Liver (tissue), 9 donors: ENCODE results near the gene CYP3A4. TPM values are rescaled to one million over a fixed set of nuclear protein-coding genes. Genes with fewer than 3 reads are reported as not detected.
A peak's percentile ranks its signal among the peaks of the same experiment; 100 is the strongest.
"Not testable (repeated sequence)": the region's sequence is repeated elsewhere in the genome, so short reads cannot be mapped to it uniquely, and the experiment has no call there.

ENCODE experiments used
- DNase-seq: peaks from one replicate; pipeline ENCODE4 v3.0.0-alpha.2; 2017; ENCODE audit warnings: low spot score
- H3K27ac ChIP-seq, 2 donors: one replicate each; pipeline ENCODE4 v1.7.0; 2013; ENCODE audit warnings: inconsistent platforms in 2 of 2, low read length in 2 of 2, control low read depth in 1 of 2, low read depth in 1 of 2, mild to moderate bottlenecking in 1 of 2
- H3K27me3 ChIP-seq, 4 donors: one replicate each; pipeline versions ENCODE4 v1.6.1 to v1.7.0; 2013; ENCODE audit warnings: low read length in 3 of 4, inconsistent platforms in 1 of 4, mild to moderate bottlenecking in 1 of 4, moderate library complexity in 1 of 4; ENCODE audit not compliant: control insufficient read depth in 4 of 4, insufficient read depth in 4 of 4
- H3K36me3 ChIP-seq, 4 donors: one replicate each; pipeline versions ENCODE4 v1.6.1 to v1.7.0; 2013; ENCODE audit warnings: low read length in 3 of 4, mild to moderate bottlenecking in 3 of 4, low read depth in 1 of 4, moderate library complexity in 1 of 4; ENCODE audit not compliant: control insufficient read depth in 4 of 4, insufficient read depth in 3 of 4
- H3K4me1 ChIP-seq, 4 donors: one replicate each; pipeline versions ENCODE4 v1.6.1 to v1.7.0; 2013; ENCODE audit warnings: low read length in 3 of 4, mild to moderate bottlenecking in 3 of 4, moderate library complexity in 1 of 4; ENCODE audit not compliant: control insufficient read depth in 4 of 4, insufficient read depth in 4 of 4
- H3K4me3 ChIP-seq, 3 donors: one replicate each; pipeline versions ENCODE4 v1.6.1 to v1.7.0; 2013; ENCODE audit warnings: low read length in 3 of 3, control low read depth in 1 of 3, low read depth in 1 of 3, mild to moderate bottlenecking in 1 of 3
- H3K9ac ChIP-seq, 2 donors: one replicate each; pipeline ENCODE4 v1.7.0; 2013; ENCODE audit warnings: low read length in 2 of 2, mild to moderate bottlenecking in 2 of 2, moderate library complexity in 2 of 2, control low read depth in 1 of 2, low read depth in 1 of 2
- H3K9me3 ChIP-seq, 4 donors: one replicate each; pipeline versions ENCODE4 v1.6.1 to v1.7.0; 2013; ENCODE audit warnings: low read length in 3 of 4; ENCODE audit not compliant: control insufficient read depth in 4 of 4
- ATF3 ChIP-seq: IDR thresholded peaks from 2 replicates; pipeline ENCODE4 v1.6.1; 2016; ENCODE audit warnings: antibody characterized with exemption
- CTCF ChIP-seq: fragments of 150-350 bp; IDR thresholded peaks from 2 replicates; pipeline ENCODE4 v1.5.1; 2017; ENCODE audit warnings: improper control_type of control experiment, low read depth, low read length; ENCODE audit not compliant: missing input control
- EGR1 ChIP-seq, 2 donors: IDR thresholded peaks; 2 replicates each; pipeline ENCODE4 v1.6.1; 2016 to 2018; ENCODE audit warnings: antibody characterized with exemption in 2 of 2, low read depth in 2 of 2
- FOXA1 ChIP-seq: IDR thresholded peaks from 2 replicates; pipeline ENCODE4 v1.6.1; 2016; ENCODE audit warnings: antibody characterized with exemption
- FOXA2 ChIP-seq: IDR thresholded peaks from 2 replicates; pipeline ENCODE4 v1.6.1; 2016; ENCODE audit warnings: antibody characterized with exemption
- GABPA ChIP-seq, 2 donors: IDR thresholded peaks in 1 of 2; conservative IDR thresholded peaks in 1 of 2; 2 replicates each; pipeline ENCODE4 v1.6.1; 2016; ENCODE audit warnings: antibody characterized with exemption in 2 of 2, mild to moderate bottlenecking in 1 of 2, moderate library complexity in 1 of 2
- HNF4G ChIP-seq: IDR thresholded peaks from 2 replicates; pipeline ENCODE4 v1.6.1; 2016; ENCODE audit warnings: antibody characterized with exemption
- JUND ChIP-seq, 2 donors: IDR thresholded peaks; 2 replicates each; pipeline ENCODE4 v1.6.1; 2016; ENCODE audit warnings: antibody characterized with exemption in 2 of 2
- RAD21 ChIP-seq, 2 donors: IDR thresholded peaks; 2 replicates each; pipeline ENCODE4 v1.6.1; 2016; ENCODE audit warnings: antibody characterized with exemption in 2 of 2, mild to moderate bottlenecking in 2 of 2
- RXRA ChIP-seq, 2 donors: IDR thresholded peaks; 2 replicates each; pipeline ENCODE4 v1.6.1; 2017 to 2018; ENCODE audit warnings: antibody characterized with exemption in 2 of 2, mild to moderate bottlenecking in 1 of 2
- SP1 ChIP-seq: IDR thresholded peaks from 2 replicates; pipeline ENCODE4 v1.6.1; 2018; ENCODE audit warnings: antibody characterized with exemption, mild to moderate bottlenecking
- TAF1 ChIP-seq: conservative IDR thresholded peaks from 2 replicates; pipeline ENCODE4 v1.6.1; 2016; ENCODE audit warnings: antibody characterized with exemption, mild to moderate bottlenecking
- YY1 ChIP-seq: IDR thresholded peaks from 2 replicates; pipeline ENCODE4 v1.6.1; 2016; ENCODE audit warnings: antibody characterized with exemption, mild to moderate bottlenecking
- WGBS: extraction: QIAGEN DNeasy Blood & Tissue Kit; methylation state at CpG from one replicate; pipeline ENCODE4 v1.1.7; 2013; 5-methylcytosine and 5-hydroxymethylcytosine counted together
- polyA plus RNA-seq, 2 donors: library from polyadenylated mRNA; stranded (reverse) in 1 of 2; unstranded in 1 of 2; fragments of 200-250 nt in 1 of 2; fragments of >200 nt in 1 of 2; fragmentation: Nextera tagmentation in 1 of 2; extraction: Ambion mirVana in 1 of 2; gene quantifications; one replicate each; pipeline versions ENCODE4 v1.2.1 to v1.2.3, GENCODE V29; 2013 to 2015
- total RNA-seq, 2 donors: library from RNA; depleted of rRNA; stranded (reverse); fragments of >200 nt; gene quantifications; one replicate each; pipeline ENCODE4 v1.2.3, GENCODE V29; 2014
- TF ChIP-seq, protein P1 (sequence below): IDR thresholded peaks from 2 replicates; pipeline ENCODE4 v1.6.1; 2016; ENCODE audit warnings: antibody characterized with exemption, mild to moderate bottlenecking
- TF ChIP-seq, protein P2 (sequence below): IDR thresholded peaks from 2 replicates; pipeline ENCODE4 v1.6.1; 2016; ENCODE audit warnings: antibody characterized with exemption
- donor health status: healthy.
- donor health status: healthy.
- donor health status: healthy.
- donor health status: healthy.
- donor health status: healthy.

The CYP3A4 gene
- total and polyA plus RNA-seq, 4 donors, result 0.51 to 1,082 (median 289) TPM

DNA sequence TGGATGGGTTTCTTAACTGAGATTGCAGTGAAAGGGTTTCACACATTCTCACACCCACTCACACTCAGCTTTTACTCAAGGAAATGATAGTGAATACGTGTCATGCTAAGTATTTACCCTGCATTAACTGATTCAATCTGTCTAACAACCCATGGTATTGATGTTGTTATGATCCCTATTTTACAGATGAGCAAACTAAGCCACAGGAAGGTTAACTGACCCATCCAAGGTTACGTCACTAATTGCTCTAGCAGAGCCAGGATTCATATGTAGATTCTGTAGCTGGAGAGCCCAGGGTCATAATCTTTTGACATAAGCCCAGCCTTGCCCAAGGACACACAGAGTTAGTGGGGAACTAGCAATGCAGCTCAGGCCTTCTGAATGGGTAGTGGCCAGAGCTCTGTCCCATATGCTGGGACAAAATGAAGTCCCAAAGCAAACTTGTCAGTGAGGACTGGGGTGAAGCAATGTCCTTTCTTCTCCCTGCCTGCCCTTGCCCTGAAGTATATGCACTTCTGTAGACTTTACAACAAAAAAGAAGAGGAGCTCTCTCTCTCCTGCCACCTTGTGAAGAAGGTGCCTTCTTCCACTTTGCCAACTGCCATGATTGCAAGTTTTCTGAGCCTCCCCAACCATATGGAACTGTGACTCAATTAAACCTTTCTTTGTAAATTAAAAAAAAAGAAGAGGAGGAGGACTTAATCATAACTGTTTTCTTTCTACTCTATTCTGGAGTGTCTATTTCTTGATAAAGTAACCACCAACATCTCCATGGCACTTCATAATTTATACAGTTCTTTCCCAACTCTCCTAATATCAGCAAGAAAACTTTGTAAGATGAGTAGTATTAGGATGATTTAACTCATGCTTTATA, 44.0 kb downstream of the CYP3A4 start:
- no peaks in the 10 kb centered on the region for H3K36me3 ChIP-seq
- TF ChIP-seq RAD21 (IDR thresholded peaks at IDR 0.05), result no peak
- TF ChIP-seq TAF1, result no peak
- no peak for TF ChIP-seq EGR1 (IDR thresholded peaks at IDR 0.05; ENCODE audit: low read depth in 2 of 2)
- TF ChIP-seq RXRA (IDR thresholded peaks at IDR 0.05), result no peak
- TF ChIP-seq JUND (IDR thresholded peaks at IDR 0.05), result no peak
- TF ChIP-seq HNF4G, result no peak
- no peak for TF ChIP-seq YY1

GRCh38 chr7:99737726-99738125, 46.3 kb downstream of the CYP3A4 start:
- Histone ChIP-seq H3K27ac (no peak overlapping the region), H3K4me3 (no peak overlapping the region), H3K27me3 (no peaks in the 10 kb centered on the region), H3K9ac (no peak overlapping the region), H3K4me1 (peaks cover 0 to 25% (median 7%) of the 10 kb centered on the region in 4 donors), H3K9me3 (no peaks in the 10 kb centered on the region), H3K36me3 (no peaks in the 10 kb centered on the region)
- no peak for DNase-seq
- TF ChIP-seq TAF1, result no peak
- no peak for TF ChIP-seq RAD21 (IDR thresholded peaks at IDR 0.05)
- no peak for TF ChIP-seq FOXA1
- no peak for TF ChIP-seq SP1
- no peak for TF ChIP-seq ATF3
- TF ChIP-seq YY1, result no peak
- no peak for TF ChIP-seq RXRA (IDR thresholded peaks at IDR 0.05)
- TF ChIP-seq, protein P1, sequence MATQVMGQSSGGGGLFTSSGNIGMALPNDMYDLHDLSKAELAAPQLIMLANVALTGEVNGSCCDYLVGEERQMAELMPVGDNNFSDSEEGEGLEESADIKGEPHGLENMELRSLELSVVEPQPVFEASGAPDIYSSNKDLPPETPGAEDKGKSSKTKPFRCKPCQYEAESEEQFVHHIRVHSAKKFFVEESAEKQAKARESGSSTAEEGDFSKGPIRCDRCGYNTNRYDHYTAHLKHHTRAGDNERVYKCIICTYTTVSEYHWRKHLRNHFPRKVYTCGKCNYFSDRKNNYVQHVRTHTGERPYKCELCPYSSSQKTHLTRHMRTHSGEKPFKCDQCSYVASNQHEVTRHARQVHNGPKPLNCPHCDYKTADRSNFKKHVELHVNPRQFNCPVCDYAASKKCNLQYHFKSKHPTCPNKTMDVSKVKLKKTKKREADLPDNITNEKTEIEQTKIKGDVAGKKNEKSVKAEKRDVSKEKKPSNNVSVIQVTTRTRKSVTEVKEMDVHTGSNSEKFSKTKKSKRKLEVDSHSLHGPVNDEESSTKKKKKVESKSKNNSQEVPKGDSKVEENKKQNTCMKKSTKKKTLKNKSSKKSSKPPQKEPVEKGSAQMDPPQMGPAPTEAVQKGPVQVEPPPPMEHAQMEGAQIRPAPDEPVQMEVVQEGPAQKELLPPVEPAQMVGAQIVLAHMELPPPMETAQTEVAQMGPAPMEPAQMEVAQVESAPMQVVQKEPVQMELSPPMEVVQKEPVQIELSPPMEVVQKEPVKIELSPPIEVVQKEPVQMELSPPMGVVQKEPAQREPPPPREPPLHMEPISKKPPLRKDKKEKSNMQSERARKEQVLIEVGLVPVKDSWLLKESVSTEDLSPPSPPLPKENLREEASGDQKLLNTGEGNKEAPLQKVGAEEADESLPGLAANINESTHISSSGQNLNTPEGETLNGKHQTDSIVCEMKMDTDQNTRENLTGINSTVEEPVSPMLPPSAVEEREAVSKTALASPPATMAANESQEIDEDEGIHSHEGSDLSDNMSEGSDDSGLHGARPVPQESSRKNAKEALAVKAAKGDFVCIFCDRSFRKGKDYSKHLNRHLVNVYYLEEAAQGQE, result no peak
- TF ChIP-seq, protein P2, sequence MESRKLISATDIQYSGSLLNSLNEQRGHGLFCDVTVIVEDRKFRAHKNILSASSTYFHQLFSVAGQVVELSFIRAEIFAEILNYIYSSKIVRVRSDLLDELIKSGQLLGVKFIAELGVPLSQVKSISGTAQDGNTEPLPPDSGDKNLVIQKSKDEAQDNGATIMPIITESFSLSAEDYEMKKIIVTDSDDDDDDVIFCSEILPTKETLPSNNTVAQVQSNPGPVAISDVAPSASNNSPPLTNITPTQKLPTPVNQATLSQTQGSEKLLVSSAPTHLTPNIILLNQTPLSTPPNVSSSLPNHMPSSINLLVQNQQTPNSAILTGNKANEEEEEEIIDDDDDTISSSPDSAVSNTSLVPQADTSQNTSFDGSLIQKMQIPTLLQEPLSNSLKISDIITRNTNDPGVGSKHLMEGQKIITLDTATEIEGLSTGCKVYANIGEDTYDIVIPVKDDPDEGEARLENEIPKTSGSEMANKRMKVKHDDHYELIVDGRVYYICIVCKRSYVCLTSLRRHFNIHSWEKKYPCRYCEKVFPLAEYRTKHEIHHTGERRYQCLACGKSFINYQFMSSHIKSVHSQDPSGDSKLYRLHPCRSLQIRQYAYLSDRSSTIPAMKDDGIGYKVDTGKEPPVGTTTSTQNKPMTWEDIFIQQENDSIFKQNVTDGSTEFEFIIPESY, result no peak
- TF ChIP-seq GABPA (IDR thresholded peaks at IDR 0.05 in 1 of 2, conservative IDR thresholded peaks at IDR 0.05 in 1 of 2), result no peak
- no peak for TF ChIP-seq FOXA2
- no peak for TF ChIP-seq HNF4G
- TF ChIP-seq CTCF, result no peak
- 85% methylated on average over 1 of the region's 1 CpG for WGBS

More for the DNA sequence above, 44.0 kb downstream of the CYP3A4 start:
- Histone ChIP-seq H3K4me1 (peaks cover 0 to 24% (median 11%) of the 10 kb centered on the region in 4 donors), H3K4me3 (no peak overlapping the region), H3K9me3 (no peaks in the 10 kb centered on the region), H3K27me3 (no peaks in the 10 kb centered on the region), H3K9ac (peak overlapping the region in 1 of 2 donors; percentile 25), H3K27ac (peak overlapping the region; percentile 67 to 83)
- DNase-seq, result no peak
- 94% methylated on average over 2 of the region's 2 CpGs for WGBS

- not testable (repeated sequence) for H3K27me3 ChIP-seq, H3K4me3 ChIP-seq, H3K27ac ChIP-seq, DNase-seq, H3K9me3 ChIP-seq, H3K9ac ChIP-seq, H3K36me3 ChIP-seq
- peaks cover 0 to 20% (median 4%) of the 10 kb centered on the region in 4 donors for H3K4me1 ChIP-seq
- WGBS, result 95% methylated on average over 4 of the region's 4 CpGs
These were observed 47.3 kb downstream of the CYP3A4 start for GRCh38 chr7:99736667-99737066.
